Gastrocnemius medialis (tissue), 4 donors: ENCODE results near the gene GBP2.

Experiments used
- CTCF ChIP-seq, 5 experiments: fragments of 450-650 bp in 3 of 5; fragments of 200-600 bp in 2 of 5; sonication (generic) in 2 of 5; IDR thresholded peaks in 4 of 5; conservative IDR thresholded peaks in 1 of 5; 1 replicate in 4 of 5; 2 replicates in 1 of 5; pipeline ENCODE4 v1.5.1; 2016 to 2019; ENCODE audit warnings: antibody characterized with exemption in 5 of 5, mild to moderate bottlenecking in 3 of 5, moderate library complexity in 3 of 5
- POLR2A ChIP-seq, 2 donors: fragments of 450-650 bp; IDR thresholded peaks; one replicate each; pipeline ENCODE4 v1.6.1; 2017; ENCODE audit warnings: antibody characterized with exemption in 2 of 2, mild to moderate bottlenecking in 2 of 2, moderate library complexity in 2 of 2

DNA sequence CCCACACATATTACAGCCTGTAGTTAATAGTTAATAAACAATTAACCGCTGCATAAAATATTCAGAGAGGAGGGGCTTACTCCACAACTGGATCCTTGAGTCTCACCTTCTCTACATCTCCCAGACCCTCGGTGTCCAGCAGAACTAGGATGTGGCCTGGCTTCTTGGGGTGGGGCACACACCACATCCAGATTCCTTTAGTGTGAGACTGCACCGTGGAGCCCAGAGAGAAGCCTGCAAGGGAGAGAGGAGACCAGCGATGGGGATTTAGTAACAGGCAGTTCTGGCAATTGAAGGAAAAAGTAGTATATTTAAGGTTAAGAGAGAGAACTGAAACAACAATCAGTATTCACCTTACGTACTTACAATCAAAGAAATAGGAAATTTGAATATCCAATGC, 65.8 kb downstream of the GBP2 start:
- TF ChIP-seq POLR2A (IDR thresholded peaks at IDR 0.05) (no peak), CTCF (IDR thresholded peaks at IDR 0.05 in 4 of 5, conservative IDR thresholded peaks at IDR 0.05 in 1 of 5) (no peak)
